Tibial nerve (tissue), 4 donors: ENCODE measurements around the gene CLASP1.

Experiments used
- EP300 ChIP-seq, 2 donors: sonication (generic); formaldehyde crosslinking; IDR thresholded peaks; one replicate each; pipeline ENCODE4 v1.6.1; 2017; ENCODE audit warnings: antibody characterized with exemption in 2 of 2, mild to moderate bottlenecking in 1 of 2
- TF ChIP-seq, protein P1 (sequence below), 5 experiments: fragments of 200-600 bp in 3 of 5; fragments of 450-650 bp in 2 of 5; sonication (generic) in 3 of 5; IDR thresholded peaks; one replicate each; pipeline ENCODE4 v1.5.1; 2016 to 2019; ENCODE audit warnings: antibody characterized with exemption in 5 of 5, mild to moderate bottlenecking in 3 of 5, moderate library complexity in 2 of 5

DNA sequence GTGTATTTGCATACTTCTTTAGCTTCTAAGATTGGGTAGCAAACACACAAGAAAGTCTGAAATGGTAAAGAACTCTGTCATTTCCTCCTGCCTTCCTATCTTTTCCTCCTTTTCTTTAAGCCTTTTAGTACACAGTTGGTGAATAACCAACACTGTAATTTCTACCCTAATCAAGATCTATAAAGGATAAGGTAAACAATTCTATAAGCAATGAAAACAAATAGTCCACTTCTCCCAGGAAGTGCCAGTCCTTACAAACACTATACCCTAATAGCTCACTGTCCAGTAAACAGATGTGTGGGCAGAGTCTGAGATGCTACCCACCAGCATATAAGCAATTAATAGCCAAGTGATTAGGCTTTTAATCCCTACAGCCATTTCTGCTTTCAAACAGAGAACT lies 283.2 kb downstream of the CLASP1 start:
- TF ChIP-seq, protein P1, sequence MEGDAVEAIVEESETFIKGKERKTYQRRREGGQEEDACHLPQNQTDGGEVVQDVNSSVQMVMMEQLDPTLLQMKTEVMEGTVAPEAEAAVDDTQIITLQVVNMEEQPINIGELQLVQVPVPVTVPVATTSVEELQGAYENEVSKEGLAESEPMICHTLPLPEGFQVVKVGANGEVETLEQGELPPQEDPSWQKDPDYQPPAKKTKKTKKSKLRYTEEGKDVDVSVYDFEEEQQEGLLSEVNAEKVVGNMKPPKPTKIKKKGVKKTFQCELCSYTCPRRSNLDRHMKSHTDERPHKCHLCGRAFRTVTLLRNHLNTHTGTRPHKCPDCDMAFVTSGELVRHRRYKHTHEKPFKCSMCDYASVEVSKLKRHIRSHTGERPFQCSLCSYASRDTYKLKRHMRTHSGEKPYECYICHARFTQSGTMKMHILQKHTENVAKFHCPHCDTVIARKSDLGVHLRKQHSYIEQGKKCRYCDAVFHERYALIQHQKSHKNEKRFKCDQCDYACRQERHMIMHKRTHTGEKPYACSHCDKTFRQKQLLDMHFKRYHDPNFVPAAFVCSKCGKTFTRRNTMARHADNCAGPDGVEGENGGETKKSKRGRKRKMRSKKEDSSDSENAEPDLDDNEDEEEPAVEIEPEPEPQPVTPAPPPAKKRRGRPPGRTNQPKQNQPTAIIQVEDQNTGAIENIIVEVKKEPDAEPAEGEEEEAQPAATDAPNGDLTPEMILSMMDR (IDR thresholded peaks at IDR 0.05) = no peak
- TF ChIP-seq EP300 (IDR thresholded peaks at IDR 0.05) = no peak
